HG02970 (cell line): ENCODE results near the gene FAM83B.
"Not testable (repeated sequence)": the region's sequence is repeated elsewhere in the genome, so short reads cannot be mapped to it uniquely, and the experiment has no call there.

Experiments
- ATAC-seq: cut with Tn5 transposase; IDR thresholded peaks from one replicate; pipeline ENCODE4 v1.9.1; 2021; ENCODE audit warnings: mild to moderate bottlenecking, moderate library complexity, moderate number of reproducible peaks; ENCODE audit not compliant: unreplicated experiment, low FRiP score

Gene FAM83B

DNA sequence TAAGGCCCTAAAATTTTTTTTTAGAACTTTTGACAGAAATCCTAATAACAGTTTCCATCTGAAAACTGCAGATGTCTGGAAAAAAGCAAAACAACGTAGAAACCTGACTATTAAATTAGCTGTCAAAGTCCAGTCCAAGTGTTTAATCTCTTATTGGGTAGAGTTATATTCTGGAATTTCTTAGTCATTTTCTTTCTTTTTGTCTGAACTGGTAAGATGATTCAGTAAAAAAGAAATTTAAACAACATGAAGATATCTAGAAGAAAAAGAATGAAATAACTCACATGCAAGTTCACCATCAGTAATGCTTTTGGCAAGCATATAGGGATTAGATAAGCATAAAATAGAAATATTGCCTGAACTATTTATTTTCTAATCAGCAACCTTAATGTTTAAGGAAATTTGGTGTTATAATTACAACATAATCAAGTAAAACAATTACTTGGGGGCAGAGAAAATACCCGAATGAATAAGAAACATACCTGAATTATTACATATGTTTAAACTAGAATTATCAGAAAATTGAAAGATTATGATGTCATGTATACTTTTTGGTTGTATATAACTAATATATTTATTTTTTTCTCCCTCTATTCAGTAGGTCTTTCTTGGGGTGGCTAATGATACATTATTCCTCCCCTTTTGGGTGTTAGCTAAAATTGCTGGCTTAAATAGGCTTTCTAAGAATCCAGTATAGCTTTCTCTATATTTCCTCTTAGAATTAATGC is 51.1 kb downstream of the FAM83B start:
- ATAC-seq, result no peak

DNA sequence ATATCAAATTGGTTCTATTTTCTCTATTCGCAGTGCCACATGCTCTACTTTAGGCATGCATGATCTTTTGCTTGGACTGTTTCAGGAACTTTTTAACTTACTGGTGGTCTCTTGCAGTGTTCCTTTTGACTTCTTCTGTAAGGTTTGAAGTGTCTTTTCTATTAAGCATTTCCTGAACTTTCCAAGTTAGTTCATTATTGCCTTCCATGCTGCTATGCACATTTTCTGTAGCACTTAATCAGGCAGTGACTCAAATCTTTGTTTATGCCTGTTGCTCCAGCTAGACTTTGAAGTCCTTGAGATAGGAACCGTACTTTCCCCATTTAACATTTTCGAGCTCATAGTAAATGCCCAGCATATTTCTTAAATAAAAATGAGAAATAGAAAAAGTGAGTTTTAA is 52.2 kb downstream of the FAM83B start:
- no peak for ATAC-seq

DNA sequence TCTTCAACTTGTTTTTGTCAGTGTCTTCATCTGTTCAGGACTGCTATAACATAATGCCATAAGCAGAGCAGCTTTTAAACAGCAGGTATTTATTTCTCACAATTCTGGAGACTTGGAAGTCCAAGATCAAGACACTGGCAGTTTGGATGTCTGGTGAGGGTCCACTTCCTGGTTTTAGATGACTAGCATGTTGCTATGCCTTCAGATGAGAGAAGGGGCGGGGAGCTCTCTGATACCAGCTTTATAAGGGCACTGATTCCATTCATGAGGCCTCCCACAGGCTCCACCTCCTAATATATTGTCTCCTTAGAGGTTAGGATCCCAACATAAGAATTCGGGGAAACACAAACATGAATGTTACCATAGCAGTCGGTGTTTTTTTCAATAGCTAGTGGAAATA is 52.9 kb downstream of the FAM83B start:
- no peak for ATAC-seq

DNA sequence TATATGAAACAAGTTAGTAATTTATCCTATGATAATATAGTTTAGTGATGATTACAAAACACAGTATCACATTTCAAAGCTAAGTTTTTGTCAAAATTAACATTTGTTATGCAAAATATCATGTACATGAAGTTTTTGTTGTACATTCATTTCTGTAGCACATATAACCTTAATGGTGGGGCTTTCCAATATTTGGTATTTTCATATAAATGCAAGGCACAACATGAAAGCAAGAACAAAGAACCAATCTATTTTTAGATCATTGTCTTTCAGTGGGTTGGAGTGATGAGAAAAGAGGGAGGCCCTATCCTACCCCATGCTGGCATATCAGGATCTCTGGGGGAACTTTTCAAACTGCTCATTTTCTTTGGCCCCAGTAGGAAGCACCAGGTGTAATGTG is 53.4 kb downstream of the FAM83B start:
- no peak for ATAC-seq

DNA sequence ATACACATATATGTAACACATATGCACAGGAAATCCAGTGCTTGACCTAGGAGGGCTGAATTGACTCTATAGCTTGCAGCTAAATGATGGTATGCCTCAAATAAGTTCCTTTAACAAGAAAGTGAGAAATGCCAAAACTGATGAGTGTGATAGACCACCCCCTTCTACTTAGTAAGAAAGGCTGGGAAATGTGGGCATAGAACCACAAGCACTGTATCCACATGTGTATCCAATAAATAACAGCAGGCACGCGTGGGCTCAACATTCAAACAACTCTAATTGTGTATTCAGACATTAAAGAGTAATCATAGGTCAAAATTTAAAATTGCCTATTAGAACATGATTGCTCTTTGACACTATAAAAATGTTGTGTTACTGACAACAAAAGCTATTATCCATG is 54.1 kb downstream of the FAM83B start:
- no peak for ATAC-seq

DNA sequence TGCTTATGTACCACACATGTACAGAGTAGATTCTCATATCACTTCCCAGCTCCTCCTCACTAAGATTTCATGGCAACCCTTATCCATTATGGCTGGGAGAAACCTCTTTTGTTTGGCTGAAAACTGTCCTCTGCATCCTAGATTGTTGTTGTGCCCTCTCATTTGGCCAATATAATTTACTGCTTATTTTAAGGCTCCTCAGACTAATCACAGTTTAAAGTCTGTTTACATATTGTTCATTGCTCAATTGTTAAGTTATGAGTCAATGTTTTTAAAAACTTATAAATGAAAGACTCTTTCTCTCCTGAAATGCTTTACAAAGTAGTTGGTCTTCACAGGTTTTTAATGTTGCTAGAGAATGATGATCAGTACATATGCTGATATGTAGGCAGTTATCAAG is 57.3 kb downstream of the FAM83B start:
- no peak for ATAC-seq

DNA sequence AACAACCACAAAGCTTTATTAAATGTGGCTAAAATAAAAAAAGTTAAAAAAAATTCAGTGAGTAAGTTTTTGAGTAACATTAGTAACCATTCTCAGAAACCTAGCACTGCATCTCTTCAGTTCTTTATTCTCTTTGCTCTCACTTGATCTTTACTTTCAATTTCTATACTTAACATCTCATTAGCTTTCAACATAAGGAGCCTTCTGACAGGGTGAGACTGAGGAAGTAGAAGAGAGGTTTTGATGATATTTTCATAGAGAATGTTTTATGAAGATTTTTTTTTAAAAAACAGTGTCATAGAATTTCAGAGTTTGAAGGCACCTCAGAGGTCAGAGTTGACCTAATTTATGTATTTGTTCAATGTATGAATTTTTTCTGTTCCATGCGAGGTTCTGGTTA is 60.8 kb downstream of the FAM83B start:
- ATAC-seq, result no peak

DNA sequence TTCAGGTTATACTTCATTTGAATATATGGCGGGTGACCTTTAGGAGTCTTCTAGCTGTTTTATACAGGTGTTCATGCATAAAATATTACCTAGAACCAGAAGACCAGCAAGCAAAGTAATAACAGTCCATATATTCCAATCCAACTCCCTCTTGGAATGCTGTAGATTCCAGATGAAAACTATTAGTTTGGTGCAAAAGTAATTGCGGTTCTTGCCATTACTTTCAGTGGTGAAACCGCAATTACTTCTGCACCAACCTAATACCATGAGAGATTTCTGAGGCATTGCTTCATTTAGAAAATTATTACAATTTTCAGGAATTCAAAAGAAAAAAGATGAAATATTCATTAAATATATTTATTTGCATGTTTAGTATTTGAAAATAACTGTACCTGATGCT is 62.6 kb downstream of the FAM83B start:
- ATAC-seq, result no peak

DNA sequence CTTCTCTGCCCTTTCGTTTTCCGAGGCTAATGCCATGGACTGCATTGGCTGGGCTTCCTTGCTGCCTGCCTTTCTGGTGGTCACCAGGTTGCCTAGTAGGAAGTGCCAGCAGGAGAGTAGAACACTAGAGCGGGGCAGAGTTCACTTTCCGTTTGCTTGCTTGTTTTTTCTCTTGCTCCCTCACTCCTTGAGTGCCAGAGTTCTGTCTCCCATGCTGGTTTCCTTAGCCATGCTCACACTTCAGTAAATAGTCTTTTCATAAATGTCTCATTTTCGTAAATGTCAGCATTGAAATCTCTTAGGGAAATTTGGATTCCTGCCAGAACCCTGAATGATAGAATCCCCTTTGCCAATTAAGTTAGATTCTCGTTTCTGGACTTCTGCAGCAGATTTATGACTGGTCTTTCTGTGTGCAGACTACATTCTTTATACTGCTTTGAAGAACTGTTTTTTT is 63.9 kb downstream of the FAM83B start:
- ATAC-seq, result no peak

DNA sequence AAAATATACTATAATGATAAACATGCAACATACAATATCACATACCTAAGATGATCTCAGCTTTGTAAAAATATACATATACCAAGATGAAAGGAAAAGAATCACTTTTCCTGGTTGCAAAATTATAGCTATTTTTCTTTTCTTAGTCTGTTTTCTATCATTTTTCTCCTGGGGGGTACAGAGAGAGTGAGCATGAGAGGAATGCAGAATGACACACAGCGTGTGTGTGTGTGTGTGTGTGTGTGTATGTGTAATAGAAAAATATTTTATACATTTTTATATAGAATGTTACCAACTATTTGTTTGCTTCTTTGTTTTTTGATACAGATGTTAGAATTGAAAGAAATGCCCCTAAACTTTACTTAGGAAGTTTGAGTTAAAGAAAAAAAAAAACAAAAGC is 64.3 kb downstream of the FAM83B start:
- ATAC-seq, result no peak

DNA sequence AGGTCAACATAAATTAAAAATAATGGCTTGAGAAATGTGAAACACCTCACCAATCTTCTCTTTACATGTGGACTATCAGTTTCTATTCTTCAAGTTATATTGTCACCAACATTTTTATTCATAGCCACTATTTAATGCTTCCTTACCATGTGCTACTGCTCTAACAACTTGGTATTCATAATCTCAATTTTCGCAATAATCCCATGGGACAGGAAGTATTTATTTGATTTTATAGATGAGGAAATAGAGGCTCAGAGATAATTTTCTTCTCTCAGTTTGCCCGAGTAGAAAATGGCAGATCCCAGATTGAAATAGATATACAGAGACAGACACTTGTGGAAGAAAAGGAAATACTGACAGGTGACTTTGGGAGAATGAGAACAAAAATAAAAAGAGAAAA is 66.6 kb downstream of the FAM83B start:
- ATAC-seq, result no peak

DNA sequence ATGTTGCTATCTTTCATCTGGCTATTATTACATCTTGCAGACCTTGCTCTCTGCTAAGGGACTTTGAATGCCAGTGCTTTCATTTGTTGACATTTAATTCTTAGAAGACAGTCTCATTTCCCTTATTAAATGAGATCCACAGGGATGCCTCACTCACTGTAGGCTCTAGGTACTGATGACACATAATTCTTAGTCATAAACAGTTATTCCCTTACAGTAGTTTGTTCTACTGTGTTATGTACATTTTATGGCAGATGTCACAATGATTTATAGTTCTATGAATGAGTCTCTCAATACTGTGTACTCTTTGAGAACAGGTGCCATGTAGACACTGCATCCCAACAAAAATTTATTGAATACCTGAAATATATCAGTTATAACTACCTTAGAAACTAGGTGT is 70.3 kb downstream of the FAM83B start:
- ATAC-seq, result no peak

DNA sequence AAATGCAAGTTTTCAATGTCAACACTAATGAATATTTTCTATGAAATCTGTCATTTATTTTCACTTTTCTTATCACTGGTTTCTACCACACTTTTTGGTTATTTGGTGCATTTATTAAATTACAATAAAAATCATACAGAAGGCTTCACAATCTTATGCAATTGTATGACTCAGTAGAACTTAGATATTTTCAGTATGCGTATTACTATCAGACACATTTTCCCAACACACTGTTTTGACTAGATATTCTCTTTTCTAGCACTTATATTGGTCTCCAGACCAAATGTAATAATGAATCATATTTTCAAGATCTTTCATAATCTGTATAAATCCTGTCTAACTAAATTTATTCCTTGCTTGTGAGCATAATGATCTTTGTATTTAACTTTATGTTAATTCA is 74.1 kb downstream of the FAM83B start:
- ATAC-seq, result no peak

DNA sequence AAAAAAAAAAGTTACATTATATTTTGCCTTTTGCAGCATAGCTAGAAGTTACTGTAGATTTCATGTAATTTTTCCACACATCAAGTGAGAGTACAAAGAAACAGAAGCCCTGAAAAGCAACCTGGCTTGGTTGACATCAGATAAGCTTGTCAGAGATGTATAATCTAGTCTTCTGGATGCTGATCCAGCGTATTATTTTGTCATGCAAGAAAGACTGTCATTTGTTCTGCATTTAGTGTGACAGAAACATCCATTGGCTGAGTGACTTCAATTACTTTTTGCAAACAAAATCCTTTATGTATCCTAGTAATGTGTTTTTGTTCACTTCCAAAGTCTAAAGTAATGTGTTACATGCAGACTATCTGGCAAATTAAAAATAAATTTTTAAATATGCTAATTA is 75.3 kb downstream of the FAM83B start:
- no peak for ATAC-seq

DNA sequence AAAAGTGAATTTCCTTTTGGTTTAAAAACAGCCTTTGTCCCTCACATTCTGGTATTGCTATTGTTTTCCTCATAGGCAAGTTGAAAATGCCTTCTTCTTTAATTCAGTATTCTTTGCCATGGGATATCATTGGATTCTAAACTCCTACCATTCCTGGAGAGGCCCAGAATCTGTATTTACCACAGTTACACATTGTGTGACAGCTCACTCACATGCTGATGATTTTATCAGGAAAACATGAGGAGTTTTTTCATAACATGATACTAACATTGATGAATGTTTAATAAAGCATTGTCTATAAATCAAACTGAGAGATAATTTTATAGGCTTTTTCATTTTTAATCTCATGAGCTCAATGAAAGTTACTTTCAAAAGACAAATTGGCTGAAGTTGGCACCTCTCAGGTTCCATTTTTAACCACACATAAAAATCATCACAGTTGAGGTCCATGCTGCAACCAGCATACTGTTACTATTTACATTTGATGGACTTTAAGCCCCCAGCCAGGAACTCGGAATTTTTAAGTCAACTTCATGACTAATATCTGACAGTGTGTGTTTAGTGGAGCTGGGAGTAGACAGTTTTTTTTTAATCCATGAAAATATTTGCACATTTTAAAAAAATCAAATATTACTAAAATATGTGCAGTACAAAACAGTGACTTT is 82.8 kb downstream of the FAM83B start:
- no peak for ATAC-seq

DNA sequence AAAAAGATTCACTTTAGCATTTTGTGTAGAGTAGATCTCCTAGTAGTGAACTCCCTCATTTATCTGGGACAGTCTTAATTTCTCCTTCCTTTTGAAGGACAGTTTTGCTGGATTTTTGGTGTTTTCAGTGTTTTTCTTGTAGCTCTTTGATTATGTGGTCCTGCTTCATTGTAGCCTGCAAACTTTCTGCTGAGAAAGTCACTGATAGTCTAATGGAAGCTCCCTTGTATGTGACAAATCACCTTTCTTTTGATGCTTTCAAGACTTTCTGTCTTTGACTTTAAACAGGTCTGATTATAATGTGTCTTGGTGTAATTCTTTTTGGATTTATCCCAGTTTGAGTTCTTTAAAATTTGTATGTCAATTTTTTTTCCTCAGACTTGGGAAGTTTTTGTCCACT is 86.1 kb downstream of the FAM83B start:
- no peak for ATAC-seq

DNA sequence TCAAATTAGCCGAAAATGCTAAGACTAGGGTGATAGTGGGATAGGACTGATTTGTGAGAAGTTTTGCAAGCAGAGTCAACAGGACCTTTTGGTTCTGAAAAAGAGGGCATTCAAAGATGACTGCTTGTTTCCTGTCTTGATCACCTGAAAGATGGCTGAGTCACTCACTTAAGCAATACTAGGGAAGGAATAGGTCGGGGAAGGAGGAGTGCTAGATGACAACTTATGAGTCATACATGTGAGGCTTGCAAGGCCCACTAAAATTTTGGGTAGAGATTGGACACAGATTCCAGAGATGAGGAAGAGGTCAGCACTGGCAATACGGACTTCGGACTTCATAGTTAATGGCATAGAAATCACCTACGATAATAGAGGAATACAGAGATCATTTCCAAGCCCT is 89.2 kb downstream of the FAM83B start:
- no peak for ATAC-seq

DNA sequence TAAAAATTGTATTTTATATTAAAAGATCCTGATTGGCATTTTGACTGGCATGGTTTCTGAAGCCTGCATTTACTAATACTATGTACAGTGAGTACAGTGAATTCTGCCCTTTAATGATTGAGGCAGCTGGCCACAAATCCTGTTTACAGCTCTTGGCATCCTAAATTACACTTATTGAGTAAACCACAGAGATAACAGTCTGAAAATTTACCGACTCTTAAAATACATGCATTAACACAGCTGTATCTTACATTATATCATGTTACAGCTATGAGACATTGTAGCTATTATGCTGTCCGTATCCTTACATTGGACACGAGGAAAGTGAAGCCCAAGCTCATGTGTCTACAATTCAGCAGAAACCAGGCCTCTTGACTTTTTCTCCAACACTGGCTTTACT is 90.8 kb downstream of the FAM83B start:
- ATAC-seq, result no peak

DNA sequence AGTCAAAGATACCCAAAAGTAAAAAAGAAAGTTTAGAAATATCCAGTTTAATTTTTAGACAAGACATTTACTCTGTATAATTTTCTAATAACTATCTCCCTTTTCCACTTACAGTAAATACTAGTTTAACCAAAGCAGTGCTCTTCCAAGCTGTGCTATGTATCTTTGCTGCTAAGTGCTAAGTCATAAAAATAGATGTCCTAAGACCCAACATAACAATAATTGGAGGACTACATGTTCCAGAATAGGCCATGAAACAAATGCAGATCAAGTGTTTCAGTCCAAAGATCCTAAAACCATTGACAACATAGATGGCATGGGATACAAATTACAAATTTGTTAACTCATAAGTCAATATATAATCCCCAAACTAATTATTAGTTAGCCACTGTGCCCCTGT is 111.1 kb downstream of the FAM83B start:
- no peak for ATAC-seq

DNA sequence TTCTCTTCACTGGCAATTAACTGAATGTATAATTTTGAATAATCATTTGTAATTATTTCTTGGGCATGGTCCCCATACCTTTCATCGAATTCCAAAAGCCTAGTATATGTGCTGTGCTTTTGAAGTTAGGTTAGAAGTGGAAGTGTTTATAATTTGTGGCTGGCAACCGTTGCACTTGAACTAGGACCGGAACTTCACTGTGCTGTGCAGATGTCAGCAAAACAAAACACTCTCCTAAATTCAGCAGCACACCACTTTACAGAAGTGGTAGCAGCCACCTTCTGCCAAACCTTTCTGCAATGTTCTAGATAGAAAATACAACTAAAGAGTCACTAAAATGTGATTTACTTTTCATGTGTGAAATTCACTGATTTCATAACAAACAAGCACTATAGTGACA is 111.9 kb downstream of the FAM83B start:
- no peak for ATAC-seq

DNA sequence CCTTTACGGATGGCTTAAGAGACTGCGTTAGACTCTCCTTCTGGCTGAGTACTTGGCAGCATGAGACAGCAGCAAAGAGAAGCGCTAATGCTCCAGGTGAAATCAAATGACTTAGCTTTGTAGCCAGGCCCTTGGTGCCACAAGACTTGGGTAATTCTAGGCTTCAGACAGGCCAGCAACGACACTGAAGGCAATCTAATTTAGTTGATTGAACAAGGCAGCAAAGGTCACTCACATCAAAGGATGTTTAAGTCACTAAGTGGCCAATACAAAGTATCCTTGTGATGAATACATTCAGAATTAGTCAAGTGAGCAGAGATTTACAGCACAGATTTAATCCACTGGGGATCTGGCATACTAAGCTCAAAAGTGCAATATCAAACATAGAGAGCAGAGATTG is 113.2 kb downstream of the FAM83B start:
- no peak for ATAC-seq

DNA sequence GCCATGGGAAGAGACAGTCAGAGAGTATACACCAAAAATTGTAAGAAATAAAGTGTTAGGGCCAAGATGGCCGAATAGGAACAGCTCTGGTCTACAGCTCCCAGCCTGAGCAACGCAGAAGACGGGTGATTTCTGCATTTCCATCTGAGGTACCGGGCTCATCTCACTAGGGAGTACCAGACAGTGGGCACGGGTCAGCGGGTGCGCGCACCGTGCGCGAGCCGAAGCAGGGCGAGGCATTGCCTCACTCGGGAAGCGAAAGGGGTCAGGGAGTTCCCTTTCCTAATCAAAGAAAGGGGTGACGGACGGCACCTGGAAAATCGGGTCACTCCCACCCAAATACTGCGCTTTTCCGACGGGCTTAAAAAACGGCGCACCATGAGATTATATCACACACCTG is 114.8 kb downstream of the FAM83B start:
- not testable (repeated sequence) for ATAC-seq
